GM21390 (cell line): Measurements from ENCODE around the gene RAB3B.
"Not testable (repeated sequence)": the region's sequence is repeated elsewhere in the genome, so short reads cannot be mapped to it uniquely, and the experiment has no call there.

Source experiments
- ATAC-seq: cut with Tn5 transposase; IDR thresholded peaks from one replicate; pipeline ENCODE4 v1.9.1; 2021; ENCODE audit not compliant: unreplicated experiment

Gene RAB3B

DNA sequence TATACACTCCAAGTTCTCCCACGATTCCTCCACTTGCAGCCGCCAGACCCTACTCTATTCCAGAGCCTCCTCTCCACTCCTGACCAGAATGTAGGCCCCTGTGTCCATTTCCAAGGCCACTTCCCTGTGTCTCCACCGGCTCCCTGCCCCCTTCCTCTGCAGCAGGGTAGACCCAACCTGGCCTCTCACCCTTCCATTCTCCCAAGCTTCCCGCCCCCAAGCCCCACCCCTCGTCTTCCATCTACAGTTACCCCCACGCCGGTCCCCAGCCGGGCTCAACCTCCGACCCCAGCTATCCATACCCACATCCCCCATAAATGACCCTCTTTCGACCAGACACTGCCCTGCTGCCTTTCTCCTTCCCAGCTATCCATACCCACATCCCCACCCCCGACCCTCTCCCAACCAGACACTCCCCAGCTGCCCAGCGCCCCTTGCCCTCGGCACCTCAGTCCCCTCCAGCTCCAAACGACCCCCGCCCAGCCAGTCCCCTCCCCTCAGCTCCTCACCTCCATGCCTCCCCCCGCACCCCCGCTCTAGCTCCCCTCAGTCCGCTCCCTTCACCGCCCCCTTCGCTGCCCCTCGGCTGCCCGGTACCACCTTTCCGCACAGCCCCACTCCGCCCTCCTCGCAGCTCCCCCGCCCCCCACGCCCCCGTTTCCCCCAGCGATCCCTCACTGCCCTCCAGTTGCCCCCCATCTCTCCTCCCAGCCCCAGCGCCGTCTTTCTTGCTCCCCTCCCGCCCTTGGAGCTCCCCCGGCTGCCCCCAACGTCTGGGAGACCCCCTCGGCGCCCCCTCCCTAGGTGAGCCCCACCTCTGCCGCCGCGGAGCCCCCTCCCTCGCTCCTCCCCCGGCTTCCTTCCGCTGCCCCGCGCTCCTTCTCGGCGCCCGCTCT, 670 bp downstream of the RAB3B start:
- no peak for ATAC-seq

DNA sequence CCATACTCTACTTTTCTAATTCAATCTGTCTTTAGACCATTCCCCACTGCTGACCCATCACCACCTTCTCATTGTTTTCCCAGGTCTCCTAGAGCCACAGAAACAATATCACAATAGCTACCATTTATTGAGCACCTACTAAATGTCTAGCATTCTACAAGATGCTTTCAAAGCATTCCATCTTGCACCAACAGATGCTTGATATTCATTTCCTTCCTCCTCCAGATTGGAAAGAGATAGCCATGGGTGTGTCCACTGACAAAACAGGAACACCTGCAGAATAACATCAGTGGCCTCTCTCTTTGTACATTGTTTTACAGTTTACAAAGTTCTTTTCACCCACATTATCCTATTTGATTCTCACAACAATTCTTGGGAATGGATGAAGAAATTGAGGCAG, 2.2 kb downstream of the RAB3B start:
- ATAC-seq = no peak

DNA sequence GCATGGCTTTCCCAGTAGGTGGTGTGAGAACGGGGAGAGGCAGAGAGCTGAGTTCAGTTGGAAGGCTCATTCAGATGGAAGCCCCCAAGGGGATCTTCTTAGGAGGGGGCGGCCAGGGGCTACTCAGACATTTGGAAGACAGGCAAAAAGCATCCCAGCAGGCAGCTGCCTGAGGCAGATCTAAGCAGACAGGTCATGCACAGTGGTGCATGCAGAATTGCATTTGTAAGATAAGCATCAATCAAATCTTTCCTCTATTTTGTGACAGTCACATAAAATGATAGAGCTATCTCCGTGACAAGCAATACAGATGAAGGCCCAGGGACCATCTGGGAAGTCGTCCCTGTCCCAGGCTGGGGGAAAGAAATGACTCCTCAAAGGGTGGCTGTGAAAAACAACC, 3.8 kb downstream of the RAB3B start:
- no peak for ATAC-seq

DNA sequence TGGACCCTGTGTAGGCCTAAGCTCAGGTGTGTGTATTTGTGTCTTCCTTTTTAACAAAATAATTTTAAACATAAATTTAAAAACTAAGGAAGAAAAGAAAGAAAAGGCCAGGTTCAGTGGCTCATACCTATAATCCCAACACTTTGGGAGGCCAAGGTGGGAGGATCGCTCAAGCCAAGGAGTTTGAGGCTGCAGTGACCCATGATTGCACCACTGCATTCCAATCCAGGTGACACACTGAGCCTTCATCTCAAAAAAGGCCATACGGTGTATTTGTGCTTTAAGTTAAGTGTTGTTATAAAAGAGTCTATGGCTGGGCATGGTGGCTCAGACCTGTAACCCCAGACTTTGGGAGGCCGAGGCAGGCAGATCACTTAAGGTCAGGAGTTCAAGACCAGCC, 8.3 kb downstream of the RAB3B start:
- ATAC-seq = no peak

DNA sequence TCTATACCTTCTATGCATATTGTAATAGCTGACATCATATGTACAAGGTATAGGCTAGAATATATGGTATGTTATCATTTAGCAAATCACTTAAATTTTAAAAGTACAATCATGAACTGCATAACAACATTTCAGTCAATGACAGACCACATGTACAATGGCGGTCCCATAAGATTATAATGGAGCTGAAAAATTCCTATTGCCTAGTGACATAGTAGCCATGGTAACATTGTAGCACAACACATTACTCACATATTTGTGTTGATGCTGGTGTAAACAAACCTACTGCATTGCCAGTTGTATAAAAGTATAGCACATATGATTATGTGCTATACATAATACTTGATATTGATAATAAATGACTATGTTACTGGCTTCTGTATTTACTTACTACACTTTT, 8.9 kb downstream of the RAB3B start:
- ATAC-seq = no peak

DNA sequence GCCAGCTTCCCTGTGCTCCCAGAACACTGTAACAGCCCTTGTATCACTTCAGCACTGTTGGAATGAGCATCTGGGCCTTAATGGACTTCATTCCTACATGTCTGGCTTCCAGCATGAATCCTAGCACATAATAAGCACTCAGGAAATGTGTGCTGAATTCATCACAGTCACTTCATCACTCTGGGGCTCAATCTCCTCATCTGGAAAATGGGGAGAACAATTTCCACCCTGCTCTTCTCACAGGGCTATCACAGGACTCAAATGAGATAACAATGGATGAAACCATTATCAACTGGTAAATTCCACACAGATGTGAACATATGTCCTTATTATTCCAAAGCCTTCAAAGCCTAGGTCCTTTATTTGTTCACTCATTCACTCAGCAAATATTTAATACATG, 12.4 kb downstream of the RAB3B start:
- ATAC-seq = no peak

DNA sequence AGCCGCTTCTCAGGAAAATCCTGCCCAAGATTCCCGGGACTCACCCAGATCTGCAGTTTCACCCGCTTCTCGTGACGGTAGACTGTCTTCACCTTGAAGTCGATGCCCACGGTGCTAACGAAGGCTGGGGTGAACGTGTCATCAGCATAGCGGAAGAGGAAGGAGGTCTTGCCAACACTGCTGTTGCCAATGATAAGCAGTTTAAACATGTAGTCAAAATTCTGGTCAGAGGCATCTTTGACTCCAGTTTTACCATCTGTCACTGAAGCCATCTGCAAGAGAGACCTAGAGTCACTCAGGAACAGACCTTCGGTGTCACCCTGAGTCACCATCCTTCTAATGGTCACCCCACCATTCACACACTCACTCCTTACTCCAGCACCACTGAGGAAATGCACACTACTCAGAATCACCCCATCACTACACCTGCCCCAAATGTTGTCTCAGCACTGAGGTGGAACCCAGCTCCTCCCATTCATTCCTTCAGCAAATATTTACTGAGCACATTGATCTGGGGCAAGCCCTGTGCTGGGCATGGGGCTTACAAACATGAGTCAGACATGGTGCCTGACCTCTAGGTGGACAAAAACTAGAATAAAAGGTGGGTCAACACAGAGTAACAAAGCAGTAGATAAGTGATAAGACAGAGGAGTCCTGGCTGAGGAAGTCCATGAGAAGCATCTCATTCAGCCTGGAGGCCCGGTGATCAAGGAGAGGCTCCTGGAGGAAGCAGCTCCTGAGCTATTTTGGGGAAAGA, 13.5 kb downstream of the RAB3B start:
- ATAC-seq = no peak

DNA sequence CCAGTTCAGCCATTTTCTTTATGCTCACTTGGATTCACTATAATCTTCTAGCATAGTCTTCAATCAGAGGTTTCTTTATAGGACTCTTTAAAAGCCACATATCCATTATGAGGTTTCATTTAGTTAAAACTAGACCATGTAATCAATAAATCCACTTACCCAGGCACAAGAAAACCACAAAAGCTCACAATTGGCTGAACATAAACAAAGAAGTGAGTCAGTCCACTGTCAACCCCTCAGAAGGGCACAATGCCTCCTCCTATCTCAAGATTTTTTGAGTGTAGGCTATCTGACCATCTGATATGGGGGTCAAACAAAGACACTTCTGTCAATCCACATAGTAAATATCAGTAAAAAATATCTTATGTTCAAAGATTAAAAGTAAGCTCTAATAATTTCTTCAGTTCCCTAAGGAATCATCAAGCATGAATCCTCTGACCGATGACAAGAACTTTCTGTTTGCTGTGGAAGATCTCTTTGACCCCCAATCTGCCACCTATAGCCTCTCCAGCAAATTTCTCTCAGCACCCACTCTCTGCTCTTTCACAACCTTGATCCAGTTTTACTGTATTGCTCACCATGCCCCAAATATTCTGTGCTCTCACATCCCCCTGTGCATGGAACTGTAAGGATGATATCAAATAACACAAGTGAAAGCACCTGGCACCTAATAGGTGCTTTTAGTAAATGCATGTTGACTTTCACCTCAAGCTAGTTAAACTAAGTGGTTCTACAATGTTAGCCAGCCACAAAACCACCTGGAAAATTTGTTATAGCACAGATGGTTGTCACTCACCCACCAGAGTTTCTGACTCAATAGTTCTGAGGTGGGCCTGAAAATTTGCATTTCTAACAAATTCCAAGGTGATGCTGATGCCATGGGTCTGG, 16.7 kb downstream of the RAB3B start:
- no peak for ATAC-seq

DNA sequence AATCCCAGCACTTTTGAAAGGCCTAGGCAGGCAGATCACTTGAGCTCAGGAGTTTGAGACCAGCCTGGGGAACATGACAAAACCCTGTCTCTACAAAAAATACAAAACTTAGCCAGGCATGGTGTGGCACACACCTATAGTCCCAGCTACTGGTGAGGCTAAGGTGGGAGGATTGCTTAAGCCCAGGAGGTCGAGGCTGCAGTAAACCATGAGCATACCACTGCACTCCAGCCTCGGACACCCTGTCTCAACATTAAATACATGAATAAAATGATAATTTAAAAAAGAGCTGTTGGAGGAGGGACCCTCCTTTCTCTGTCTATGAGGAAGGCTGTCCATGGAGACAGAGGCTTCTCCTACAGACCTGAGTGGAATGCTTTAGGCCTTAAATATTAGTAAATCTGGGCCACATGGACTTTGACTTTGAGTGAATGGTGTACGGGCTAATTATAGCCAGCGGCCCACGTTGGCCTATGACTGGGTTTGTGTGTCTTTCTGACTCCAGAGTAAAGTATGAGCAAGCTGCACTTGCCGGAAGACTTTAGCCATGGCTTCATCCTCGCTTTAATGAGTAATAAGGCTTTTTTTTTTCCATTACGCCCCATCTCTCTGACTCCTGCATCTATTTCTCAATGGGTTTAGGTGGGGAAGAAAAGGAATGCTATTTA, 21.3 kb downstream of the RAB3B start:
- ATAC-seq = no peak

DNA sequence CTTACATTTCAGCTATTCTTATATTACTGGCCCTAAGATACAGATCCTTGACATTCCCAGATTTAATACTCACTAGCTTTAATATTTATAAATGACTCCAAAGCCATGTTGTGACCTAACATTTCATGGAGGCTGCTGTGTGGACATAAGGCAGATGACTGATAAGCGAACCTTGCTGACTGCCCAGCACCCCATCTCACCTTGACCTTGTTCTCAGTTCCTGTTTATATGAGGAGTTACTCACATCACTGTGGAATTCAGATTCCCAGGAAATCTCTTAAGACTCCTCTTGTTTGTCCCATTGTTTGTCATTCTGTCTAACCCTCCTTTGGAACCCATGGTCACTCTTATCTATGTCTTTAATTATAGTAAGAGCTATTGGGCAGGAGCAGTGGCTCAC, 21.9 kb downstream of the RAB3B start:
- ATAC-seq = no peak

DNA sequence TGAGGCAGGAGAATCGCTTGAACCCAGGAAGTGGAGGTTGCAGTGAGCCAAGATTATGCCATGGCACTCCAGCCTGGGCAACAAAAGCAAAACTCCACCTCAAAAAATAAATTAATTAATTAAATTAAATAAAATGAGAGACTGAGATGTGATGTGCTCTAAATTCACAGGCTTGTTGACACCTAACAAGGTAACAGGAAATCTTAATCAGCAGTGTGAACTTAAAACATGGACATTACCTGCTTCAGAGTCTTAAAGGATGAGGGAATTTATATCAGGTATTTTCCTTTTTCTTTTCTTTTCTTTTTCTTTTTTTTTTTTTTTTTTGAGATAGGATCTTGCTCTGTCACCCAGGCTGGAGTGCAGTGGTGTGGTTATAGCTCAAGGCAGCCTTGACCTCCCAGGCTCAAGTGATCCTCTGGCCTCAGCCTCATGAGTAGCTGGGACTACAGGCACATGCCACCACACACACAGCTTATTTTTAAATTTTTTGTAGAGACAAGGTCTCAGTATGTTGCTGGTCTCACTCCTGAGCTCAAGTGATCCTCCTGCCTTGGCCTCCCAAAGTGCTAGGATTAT, 23.2 kb downstream of the RAB3B start:
- ATAC-seq = not testable (repeated sequence)

DNA sequence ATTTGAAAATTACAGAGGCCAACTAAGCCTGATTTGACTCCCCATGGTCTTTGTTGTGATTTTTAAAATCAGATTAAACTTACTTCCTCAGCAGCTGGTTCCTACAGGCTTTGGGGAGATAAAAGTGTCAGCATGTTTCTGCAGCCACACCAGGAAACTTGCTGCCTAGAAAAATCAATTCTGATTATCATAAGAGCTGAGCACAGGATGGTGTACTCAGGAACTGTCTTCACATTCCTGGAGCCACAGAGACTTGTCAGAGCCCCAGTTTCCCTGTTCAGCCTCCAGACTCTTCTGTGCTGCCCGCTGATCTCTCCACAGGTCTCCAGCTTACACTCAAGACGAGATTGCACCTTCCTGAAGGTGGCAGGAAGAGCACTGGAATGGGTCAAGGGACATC, 23.9 kb downstream of the RAB3B start:
- ATAC-seq = no peak

DNA sequence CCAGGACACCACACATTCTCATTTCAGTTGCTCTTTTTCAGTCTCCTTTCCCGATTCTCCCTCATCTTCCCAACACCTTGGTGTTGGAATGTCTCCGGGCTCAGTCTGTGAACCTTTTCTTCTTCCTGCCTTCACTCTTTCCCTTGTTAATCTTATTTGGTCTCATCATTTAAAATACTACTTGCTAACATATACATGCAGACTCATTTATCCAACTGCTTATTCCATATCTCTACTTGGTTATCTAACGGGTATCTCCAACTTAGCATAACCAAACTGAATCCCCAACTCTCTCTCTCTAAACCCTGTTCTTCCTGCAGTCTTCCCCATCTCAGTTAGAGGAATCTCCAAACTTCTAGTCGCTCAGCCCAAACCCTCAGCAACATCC, 26.2 kb downstream of the RAB3B start:
- ATAC-seq = no peak

DNA sequence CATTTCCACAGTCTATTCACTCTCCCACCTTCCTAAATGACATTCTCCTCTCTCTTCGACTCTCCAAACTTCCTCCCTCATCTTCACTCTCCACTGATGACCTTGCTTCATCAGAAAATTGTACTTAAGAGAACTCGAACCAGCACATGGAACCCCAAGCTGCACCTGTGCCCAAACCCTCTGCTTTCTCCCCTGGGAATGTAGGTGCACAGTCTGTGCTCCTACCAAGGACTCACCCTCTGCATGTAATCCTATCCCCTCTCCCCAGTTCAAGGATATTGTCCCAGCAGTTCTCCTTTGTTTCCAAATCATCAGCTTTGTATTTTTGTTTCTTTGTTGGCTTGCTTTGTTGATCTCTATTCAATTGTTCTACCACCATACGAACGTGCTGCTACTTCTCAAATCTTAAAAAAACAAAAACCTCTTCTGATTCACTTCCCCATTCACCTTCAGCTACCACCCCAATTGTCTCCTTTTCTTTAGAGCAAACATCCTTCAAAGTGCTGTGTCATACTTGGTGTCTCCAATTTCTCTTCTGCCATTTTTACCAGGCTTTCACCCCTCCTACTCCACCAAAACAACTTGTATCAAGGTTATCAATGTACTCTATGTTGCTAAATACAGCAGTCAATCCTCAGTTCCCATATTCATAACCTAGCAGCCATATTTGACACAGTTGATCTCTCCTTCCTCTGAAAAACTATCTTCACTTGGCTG, 26.8 kb downstream of the RAB3B start:
- ATAC-seq = no peak

DNA sequence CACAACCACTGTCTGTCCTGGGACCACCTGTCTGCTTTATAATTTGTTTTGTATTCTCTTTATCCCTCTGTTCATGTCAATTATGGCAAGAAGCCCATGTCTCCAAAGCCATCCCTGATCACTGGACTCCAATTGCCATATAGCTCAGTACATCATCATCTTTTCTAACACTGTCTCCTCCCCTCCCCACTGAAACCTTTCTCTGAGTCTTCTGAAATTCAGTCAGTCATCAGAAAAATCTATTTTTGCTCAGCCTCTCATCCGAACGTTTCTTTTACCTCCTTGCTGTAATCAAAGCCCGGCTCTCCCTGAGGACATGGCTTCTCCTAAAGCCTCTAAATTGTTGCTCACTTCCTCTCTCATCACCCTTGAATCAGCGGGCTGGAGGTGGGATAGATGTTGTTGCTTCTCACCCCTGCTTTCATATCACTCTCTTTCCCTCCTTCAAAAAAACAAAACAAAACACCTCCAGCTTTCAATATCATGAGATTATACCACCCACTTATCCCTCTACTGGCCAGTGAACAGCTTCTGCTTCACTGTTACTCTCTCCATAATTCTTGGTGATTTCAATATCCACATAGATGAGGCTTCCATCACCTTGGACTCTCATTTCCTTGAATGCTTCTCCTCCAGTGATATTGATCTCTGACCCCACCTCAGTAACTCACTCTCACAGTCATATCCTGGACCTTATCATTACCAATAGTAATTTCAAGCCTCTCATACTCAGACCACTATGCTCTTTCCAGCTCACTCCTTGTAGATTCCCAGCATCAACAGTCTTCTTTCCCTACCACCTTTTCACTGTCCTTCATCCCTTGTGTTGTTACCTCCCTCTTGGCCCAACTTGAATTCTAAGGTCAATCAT, 27.8 kb downstream of the RAB3B start:
- no peak for ATAC-seq

DNA sequence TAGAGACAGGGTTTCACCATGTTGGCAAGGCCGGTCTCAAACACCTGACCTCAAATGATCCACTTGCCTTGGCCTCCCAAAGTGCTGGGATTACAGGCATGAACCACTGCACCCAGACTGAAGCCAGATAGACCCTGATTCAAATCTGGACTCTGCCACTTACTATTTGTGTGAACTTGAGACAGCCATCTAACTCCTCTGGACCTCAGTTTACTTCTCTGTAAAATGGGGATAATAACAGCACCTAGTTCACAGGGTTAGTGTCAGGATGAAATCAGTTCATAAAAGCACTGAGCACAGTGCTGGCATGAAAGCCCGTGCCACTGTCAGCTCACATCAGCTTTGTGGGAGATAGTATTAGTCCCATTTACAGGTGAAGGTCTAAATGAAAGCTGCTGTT, 28.5 kb downstream of the RAB3B start:
- ATAC-seq = no peak

DNA sequence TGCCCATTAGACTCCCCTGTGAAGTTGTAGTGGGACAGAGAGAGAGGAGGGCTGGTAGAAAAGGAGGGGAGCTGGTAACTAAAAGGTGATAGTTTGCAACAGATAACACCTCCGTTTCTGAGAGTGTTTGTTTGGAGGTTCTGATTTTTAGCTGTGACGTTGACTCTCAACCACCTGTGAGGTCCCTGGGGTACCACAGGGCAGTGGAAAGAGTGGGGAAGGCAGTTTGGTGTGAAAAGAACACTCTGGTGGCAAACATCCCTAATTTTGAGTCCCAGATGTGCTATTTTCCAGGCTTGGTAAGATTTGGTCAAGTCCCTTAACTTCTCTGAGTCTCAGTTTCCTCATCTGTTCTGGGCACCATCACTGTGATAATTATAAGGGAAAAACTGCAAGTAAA, 29.3 kb downstream of the RAB3B start:
- no peak for ATAC-seq

DNA sequence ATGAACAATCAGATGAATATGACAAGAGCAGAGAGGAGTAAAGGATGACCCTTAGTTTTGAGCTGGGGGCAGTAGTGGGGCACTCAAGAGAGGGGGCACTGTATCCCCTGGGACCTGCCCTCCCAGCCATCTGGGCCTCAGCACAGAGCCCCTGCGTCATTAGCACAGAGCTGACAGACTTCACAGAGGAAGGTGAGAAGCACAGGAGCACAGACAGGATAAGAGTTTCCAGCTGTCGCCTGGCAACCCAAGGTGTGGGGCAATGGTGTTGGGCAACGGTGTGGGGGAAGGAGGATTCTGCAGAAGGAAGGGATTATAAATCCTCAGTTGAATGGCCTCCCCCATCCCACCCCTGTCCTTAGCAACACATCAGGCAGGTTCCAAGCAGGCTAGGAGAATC, 30.2 kb downstream of the RAB3B start:
- no peak for ATAC-seq

DNA sequence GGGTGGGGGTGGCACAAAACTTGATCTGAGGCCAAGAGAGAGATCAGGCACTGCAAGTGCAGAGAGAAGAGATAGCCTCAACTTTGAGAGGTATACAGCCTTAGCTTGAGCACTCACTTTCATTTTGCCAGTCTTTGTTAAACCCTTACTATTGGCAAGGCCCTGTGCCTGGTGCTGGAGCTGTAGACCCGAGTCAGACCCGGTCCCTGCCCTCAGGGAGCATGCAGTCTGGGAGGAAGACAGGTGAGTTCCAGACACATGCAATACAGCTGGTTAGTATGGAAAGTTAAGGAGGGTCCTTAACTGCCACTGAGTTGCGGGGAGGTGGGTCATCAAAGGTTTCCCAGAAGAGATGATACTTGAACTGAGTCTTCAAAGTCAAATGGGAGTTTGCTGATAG, 31.7 kb downstream of the RAB3B start:
- ATAC-seq = no peak
